ENCODE measurements around the gene FHOD3. TPM values are rescaled to one million over a fixed set of nuclear protein-coding genes. Genes with fewer than 3 reads are reported as not detected.

Gene FHOD3
- 0.76 TPM for polyA plus RNA-seq (2013, experiment 1 of 2)
- 0.76 TPM for polyA plus RNA-seq (2013, experiment 2 of 2)

DNA sequence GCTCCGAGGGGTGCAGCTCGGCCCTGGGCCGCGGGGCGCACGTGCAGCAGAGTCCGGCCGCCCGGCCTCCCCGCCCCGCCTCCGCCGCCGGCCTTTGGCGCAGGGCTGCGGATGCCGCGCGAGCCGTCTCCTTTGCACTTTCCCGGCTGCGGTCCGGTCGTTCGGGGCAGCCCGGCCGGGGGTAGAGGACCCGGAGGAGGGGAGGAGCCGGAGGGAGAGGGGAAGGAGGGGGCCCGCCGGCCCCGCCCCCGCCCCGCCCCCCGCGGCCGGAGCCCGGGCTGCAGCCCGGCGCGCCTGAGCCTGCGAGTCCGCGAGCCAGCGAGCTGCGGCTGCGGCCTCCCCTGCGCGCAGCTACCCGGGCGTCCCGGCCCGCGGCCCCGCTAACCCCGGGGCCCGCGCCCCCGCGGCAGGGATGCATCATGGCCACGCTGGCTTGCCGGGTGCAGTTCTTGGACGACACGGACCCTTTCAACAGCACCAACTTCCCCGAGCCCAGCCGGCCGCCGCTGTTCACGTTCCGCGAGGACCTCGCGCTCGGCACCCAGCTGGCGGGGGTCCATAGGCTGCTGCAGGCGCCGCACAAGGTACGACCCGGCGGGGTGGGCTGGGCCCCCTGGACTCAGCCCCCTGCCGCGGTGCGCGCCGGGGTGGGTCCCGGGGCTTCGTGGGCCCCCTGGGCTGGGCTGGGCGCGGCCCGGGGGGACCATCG, at the start of gene FHOD3:
Gene FHOD3 (plus strand): TSS at position 297 of the 709 bp plus-strand sequence. CDS start 123 bp downstream, at position 420.
- WGBS (ENCODE audit: extremely low coverage, insufficient coverage, low lambda C conversion rate) = no CpG with 5 or more reads among the region's 91 CpGs
- Histone ChIP-seq H2BK120ac (ENCODE audit: low read depth, low read length) (no peak within 1 kb of the TSS), H3K4me1 (ENCODE audit: control insufficient read depth, low read depth, low read length) (no peaks in the 10 kb centered on the region), H3K23ac (ENCODE audit: low read length) (no peak within 1 kb of the TSS), H4K5ac (ENCODE audit: low read length) (no peak within 1 kb of the TSS), H3K56ac (ENCODE audit: low read length) (peak within 1 kb of the TSS; percentile 79), H3K36me3 (ENCODE audit: control insufficient read depth, insufficient read depth, low read length) (no peaks in the 10 kb centered on the region), H3K27me3 (ENCODE audit: insufficient read depth, low read length, poor library complexity) (peaks cover 36% of the 10 kb centered on the region), H3K4me2 (ENCODE audit: low read length) (peak within 1 kb of the TSS; percentile 89), H3K79me2 (ENCODE audit: control insufficient read depth, insufficient read depth, low read length) (no peaks in the 10 kb centered on the region), H3K9ac (ENCODE audit: low read length) (peak within 1 kb of the TSS; percentile 59), H2BK5ac (ENCODE audit: low read length) (no peak within 1 kb of the TSS), H3K27ac (ENCODE audit: low read depth, low read length) (no peak within 1 kb of the TSS), H2AK5ac (ENCODE audit: low read length) (no peak within 1 kb of the TSS), H3K4ac (ENCODE audit: low read depth, low read length) (no peak within 1 kb of the TSS), H4K8ac (ENCODE audit: low read depth, low read length) (no peak within 1 kb of the TSS), H2BK15ac (replicated peaks; ENCODE audit: low read depth) (no peak within 1 kb of the TSS), H3K18ac (ENCODE audit: low read length) (peak within 1 kb of the TSS; percentile 43), H3K79me1 (ENCODE audit: low read length) (no peaks in the 10 kb centered on the region), H3K4me3 (ENCODE audit: low read length) (peak within 1 kb of the TSS; percentile 29)
- peak; percentile 72 for DNase-seq

DNA sequence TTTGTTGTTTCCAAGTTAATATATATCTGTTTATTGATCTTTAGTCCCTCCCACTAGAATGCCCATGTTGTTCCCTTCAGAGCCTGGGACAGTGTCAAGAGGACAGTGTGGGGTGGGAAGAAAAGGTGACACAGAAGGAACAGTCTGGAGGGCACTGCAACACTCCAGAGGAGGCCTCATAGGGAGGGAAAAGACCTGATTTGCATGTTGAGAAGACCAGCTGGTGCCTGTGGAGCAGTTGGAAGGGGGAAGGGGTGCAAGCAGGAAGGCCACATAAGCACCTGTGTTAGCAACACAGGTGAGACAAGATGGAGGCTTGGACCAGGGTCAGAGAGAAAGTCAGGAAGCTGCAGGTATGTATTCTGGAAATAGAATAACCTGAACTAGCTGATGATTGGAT, 48.1 kb upstream of the FHOD3 start:
- Histone ChIP-seq H3K79me1 (ENCODE audit: low read length) (no peaks in the 10 kb centered on the region), H3K79me2 (ENCODE audit: control insufficient read depth, insufficient read depth, low read length) (no peaks in the 10 kb centered on the region), H3K23ac (ENCODE audit: low read length) (no peak overlapping the region), H3K9ac (ENCODE audit: low read length) (no peak overlapping the region), H3K4me3 (ENCODE audit: low read length) (no peak overlapping the region), H3K27ac (ENCODE audit: low read depth, low read length) (no peak overlapping the region), H3K4me1 (ENCODE audit: control insufficient read depth, low read depth, low read length) (no peaks in the 10 kb centered on the region), H2BK5ac (ENCODE audit: low read length) (no peak overlapping the region), H3K4ac (ENCODE audit: low read depth, low read length) (no peak overlapping the region), H3K27me3 (ENCODE audit: insufficient read depth, low read length, poor library complexity) (no peaks in the 10 kb centered on the region), H2BK120ac (ENCODE audit: low read depth, low read length) (no peak overlapping the region), H4K5ac (ENCODE audit: low read length) (no peak overlapping the region), H2BK15ac (replicated peaks; ENCODE audit: low read depth) (no peak overlapping the region), H3K56ac (ENCODE audit: low read length) (no peak overlapping the region), H2AK5ac (ENCODE audit: low read length) (no peak overlapping the region), H3K18ac (ENCODE audit: low read length) (no peak overlapping the region), H4K8ac (ENCODE audit: low read depth, low read length) (no peak overlapping the region), H3K36me3 (ENCODE audit: control insufficient read depth, insufficient read depth, low read length) (no peaks in the 10 kb centered on the region), H3K4me2 (ENCODE audit: low read length) (no peak overlapping the region)
- DNase-seq = no peak

DNA sequence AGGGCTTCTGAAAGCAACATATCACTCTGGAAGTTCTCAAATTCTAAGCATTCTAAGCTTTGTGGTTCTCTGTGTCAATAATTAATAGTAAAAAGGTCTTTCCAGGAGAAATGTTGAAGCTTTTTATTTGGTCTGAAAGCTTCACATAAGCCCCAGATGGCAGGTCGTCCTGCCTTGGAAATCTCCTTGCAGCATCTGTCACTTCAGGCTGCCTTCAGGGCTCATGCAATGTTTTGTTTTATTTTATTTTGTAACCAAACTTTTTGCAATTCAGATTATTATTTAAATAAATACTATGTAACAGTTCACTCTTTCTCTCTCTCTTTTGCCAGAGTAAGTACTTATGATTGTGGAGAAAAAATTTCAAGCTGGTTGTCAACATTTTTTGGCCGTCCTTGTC, 46.7 kb upstream of the FHOD3 start:
- no peak overlapping the region for H3K9ac ChIP-seq (ENCODE audit: low read length)
- no peak overlapping the region for H3K4ac ChIP-seq (ENCODE audit: low read depth, low read length)
- H3K56ac ChIP-seq (ENCODE audit: low read length) = no peak overlapping the region
- H2AK5ac ChIP-seq (ENCODE audit: low read length) = no peak overlapping the region
- no peak overlapping the region for H3K27ac ChIP-seq (ENCODE audit: low read depth, low read length)
- H4K5ac ChIP-seq (ENCODE audit: low read length) = no peak overlapping the region
- no peaks in the 10 kb centered on the region for H3K79me2 ChIP-seq (ENCODE audit: control insufficient read depth, insufficient read depth, low read length)
- no peak for DNase-seq
- H3K4me3 ChIP-seq (ENCODE audit: low read length) = no peak overlapping the region
- H4K8ac ChIP-seq (ENCODE audit: low read depth, low read length) = no peak overlapping the region
- H3K18ac ChIP-seq (ENCODE audit: low read length) = no peak overlapping the region
- H2BK120ac ChIP-seq (ENCODE audit: low read depth, low read length) = no peak overlapping the region
- no peaks in the 10 kb centered on the region for H3K27me3 ChIP-seq (ENCODE audit: insufficient read depth, low read length, poor library complexity)
- no peak overlapping the region for H3K23ac ChIP-seq (ENCODE audit: low read length)
- no peaks in the 10 kb centered on the region for H3K79me1 ChIP-seq (ENCODE audit: low read length)
- H3K4me2 ChIP-seq (ENCODE audit: low read length) = no peak overlapping the region
- H3K4me1 ChIP-seq (ENCODE audit: control insufficient read depth, low read depth, low read length) = no peaks in the 10 kb centered on the region
- H2BK5ac ChIP-seq (ENCODE audit: low read length) = no peak overlapping the region
- WGBS (ENCODE audit: extremely low coverage, insufficient coverage, low lambda C conversion rate) = no CpG with 5 or more reads among the region's 2 CpGs
- no peak overlapping the region for H2BK15ac ChIP-seq (replicated peaks; ENCODE audit: low read depth)
- H3K36me3 ChIP-seq (ENCODE audit: control insufficient read depth, insufficient read depth, low read length) = no peaks in the 10 kb centered on the region

DNA sequence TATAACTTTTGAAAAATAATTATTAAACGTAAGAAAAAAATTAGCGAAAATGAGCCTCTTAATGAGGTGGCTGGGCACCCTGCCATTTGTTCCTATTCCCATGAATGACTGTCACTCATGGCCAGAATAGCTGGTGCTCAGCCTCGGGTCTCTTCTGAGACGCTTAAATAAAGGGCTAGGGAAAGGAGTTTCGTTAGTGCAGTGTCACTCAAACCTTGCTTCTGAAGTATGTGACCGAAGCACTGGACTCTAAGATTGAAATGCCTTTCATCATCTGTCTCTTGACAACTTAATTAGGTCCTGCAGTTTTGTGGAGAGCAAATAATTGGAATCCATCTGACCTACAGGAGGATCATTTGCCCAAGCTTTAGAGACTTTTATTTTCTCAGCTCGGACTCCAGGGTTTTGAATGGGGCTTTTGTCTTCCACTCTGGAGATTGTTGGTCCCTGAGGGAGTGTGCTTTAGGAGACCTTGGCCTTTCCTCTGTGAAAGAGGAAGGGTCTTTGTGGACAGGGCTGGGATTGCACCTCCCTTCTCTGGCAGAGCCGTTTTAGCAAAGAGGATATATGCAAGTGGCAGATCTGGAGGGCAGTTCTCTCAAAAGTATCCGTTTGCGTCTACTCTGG, 42.3 kb upstream of the FHOD3 start:
- no peaks in the 10 kb centered on the region for H3K27me3 ChIP-seq (ENCODE audit: insufficient read depth, low read length, poor library complexity)

DNA sequence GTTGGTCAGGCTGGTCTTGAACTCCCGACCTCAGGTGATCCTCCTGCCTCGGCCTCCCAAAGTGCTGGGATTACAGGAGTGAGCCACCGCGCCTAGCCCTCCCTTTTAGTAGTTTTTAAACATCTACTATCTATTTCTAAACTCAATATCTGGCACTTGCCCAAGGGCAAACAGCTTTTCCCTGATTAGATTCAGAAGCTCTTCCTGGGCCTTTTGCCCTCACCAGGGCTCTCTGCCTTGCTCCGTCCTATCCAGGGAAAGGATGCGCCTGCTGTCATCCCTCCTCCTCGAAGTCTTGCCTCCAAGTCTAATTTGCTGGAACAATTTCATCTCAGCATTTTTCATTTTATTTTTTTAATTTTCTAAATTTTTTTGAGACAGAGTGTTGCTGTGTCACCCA, 41.4 kb upstream of the FHOD3 start:
- Histone ChIP-seq H3K79me1 (ENCODE audit: low read length) (no peaks in the 10 kb centered on the region), H3K36me3 (ENCODE audit: control insufficient read depth, insufficient read depth, low read length) (no peaks in the 10 kb centered on the region), H3K4me3 (ENCODE audit: low read length) (no peak overlapping the region), H3K9ac (ENCODE audit: low read length) (no peak overlapping the region), H3K56ac (ENCODE audit: low read length) (no peak overlapping the region), H3K4me2 (ENCODE audit: low read length) (no peak overlapping the region), H3K4me1 (ENCODE audit: control insufficient read depth, low read depth, low read length) (no peaks in the 10 kb centered on the region), H4K8ac (ENCODE audit: low read depth, low read length) (no peak overlapping the region), H4K5ac (ENCODE audit: low read length) (no peak overlapping the region), H3K4ac (ENCODE audit: low read depth, low read length) (no peak overlapping the region), H2BK5ac (ENCODE audit: low read length) (no peak overlapping the region), H2BK15ac (replicated peaks; ENCODE audit: low read depth) (no peak overlapping the region), H2BK120ac (ENCODE audit: low read depth, low read length) (no peak overlapping the region), H3K18ac (ENCODE audit: low read length) (no peak overlapping the region), H3K27me3 (ENCODE audit: insufficient read depth, low read length, poor library complexity) (no peaks in the 10 kb centered on the region), H2AK5ac (ENCODE audit: low read length) (no peak overlapping the region), H3K79me2 (ENCODE audit: control insufficient read depth, insufficient read depth, low read length) (no peaks in the 10 kb centered on the region), H3K27ac (ENCODE audit: low read depth, low read length) (no peak overlapping the region), H3K23ac (ENCODE audit: low read length) (no peak overlapping the region)
- WGBS (ENCODE audit: extremely low coverage, insufficient coverage, low lambda C conversion rate) = no CpG with 5 or more reads among the region's 7 CpGs
- DNase-seq = no peak

More for the DNA sequence above, 42.3 kb upstream of the FHOD3 start:
- Histone ChIP-seq H3K4me3 (ENCODE audit: low read length) (no peak overlapping the region), H3K79me1 (ENCODE audit: low read length) (no peaks in the 10 kb centered on the region), H2BK15ac (replicated peaks; ENCODE audit: low read depth) (no peak overlapping the region), H4K5ac (ENCODE audit: low read length) (no peak overlapping the region), H3K79me2 (ENCODE audit: control insufficient read depth, insufficient read depth, low read length) (no peaks in the 10 kb centered on the region), H2AK5ac (ENCODE audit: low read length) (no peak overlapping the region), H3K23ac (ENCODE audit: low read length) (no peak overlapping the region), H3K56ac (ENCODE audit: low read length) (no peak overlapping the region), H3K18ac (ENCODE audit: low read length) (no peak overlapping the region), H2BK5ac (ENCODE audit: low read length) (no peak overlapping the region), H3K36me3 (ENCODE audit: control insufficient read depth, insufficient read depth, low read length) (no peaks in the 10 kb centered on the region), H4K8ac (ENCODE audit: low read depth, low read length) (no peak overlapping the region), H3K4me1 (ENCODE audit: control insufficient read depth, low read depth, low read length) (no peaks in the 10 kb centered on the region), H3K4me2 (ENCODE audit: low read length) (no peak overlapping the region), H3K27ac (ENCODE audit: low read depth, low read length) (no peak overlapping the region), H2BK120ac (ENCODE audit: low read depth, low read length) (no peak overlapping the region), H3K4ac (ENCODE audit: low read depth, low read length) (no peak overlapping the region), H3K9ac (ENCODE audit: low read length) (no peak overlapping the region)
- WGBS (ENCODE audit: extremely low coverage, insufficient coverage, low lambda C conversion rate) = no CpG with 5 or more reads among the region's 10 CpGs
- no peak for DNase-seq
